ENCODE data around the gene AMDHD2.

GRCh38 chr16:2518823-2519710 is 1.1 kb upstream of the AMDHD2 start:
- TF ChIP-seq POLR2A (IDR thresholded peaks at IDR 0.05) (no peak), CTCF (IDR thresholded peaks at IDR 0.05) (no peak), POLR2AphosphoS5 (IDR thresholded peaks at IDR 0.05) (no peak)

Measured in breast epithelium (tissue), 3 donors.